GM06990 (cell line): Measurements from ENCODE around the gene CAV3.

ENCODE experiments used
- DNase-seq: peaks from one replicate; pipeline ENCODE4 v3.0.0-alpha.2; 2011; ENCODE audit not compliant: insufficient read length; ENCODE audit errors: extremely low read depth
- H3K27me3 ChIP-seq: replicated peaks from 2 replicates; pipeline ENCODE4 v1.6.0; 2011; ENCODE audit warnings: low read length; ENCODE audit not compliant: control insufficient read depth, insufficient read depth
- H3K36me3 ChIP-seq: 2 replicates; pipeline ENCODE4 v1.5.1; 2011; ENCODE audit warnings: low read length; ENCODE audit not compliant: control insufficient read depth, insufficient read depth
- H3K4me3 ChIP-seq: replicated peaks from 2 replicates; pipeline ENCODE4 v1.5.1; 2011; ENCODE audit warnings: low read depth, mild to moderate bottlenecking, control low read depth, low read length
- CTCF ChIP-seq: IDR thresholded peaks from 2 replicates; pipeline ENCODE4 v1.5.1; 2011; ENCODE audit warnings: low read length, control low read depth, mild to moderate bottlenecking, inconsistent platforms; ENCODE audit not compliant: insufficient read depth, poor library complexity, severe bottlenecking

CAV3 gene

DNA sequence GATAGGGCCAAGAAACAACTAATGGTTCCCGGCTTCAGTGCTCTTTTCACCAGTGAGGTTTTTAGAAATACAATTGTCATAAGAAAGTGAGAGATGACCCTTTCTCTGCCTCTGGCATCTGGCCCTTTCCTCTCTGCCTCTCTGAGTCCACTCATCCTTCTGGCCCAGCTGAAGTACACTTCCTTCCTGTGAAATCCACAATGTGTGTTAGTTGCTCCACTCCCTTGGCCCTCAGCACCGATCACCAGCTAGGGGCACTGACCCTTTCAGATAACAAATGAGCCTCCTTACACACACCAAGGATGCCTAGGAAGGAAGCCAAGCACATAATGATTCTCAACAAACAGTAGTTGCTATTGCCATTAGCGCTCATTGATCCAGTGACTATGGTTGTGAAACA lies 2.9 kb upstream of the CAV3 start:
- H3K36me3 ChIP-seq = no peaks in the 10 kb centered on the region
- no peak for TF ChIP-seq CTCF
- H3K27me3 ChIP-seq = no peaks in the 10 kb centered on the region; the same call in 1 of the 2 replicates
- no peak overlapping the region for H3K4me3 ChIP-seq
- DNase-seq = no peak

DNA sequence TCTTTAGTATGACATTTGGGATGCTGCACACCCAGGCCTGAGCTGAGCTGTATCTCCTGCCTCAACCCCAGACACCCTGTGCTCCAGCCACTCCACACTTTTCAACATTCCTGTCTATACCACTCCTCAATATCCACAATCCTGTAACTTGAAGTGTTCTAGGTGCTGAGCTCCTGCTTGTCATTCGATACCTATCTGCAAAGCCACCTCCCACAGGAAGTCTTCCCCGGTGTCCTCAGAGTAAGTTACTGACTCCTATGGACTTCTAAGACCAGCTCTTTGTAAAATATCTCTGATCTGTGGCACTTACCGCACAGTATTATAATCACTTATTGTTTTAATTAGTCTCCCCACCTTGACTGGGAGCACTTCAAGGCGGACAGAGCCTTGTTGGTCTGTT lies 1.2 kb upstream of the CAV3 start:
- no peak for TF ChIP-seq CTCF
- DNase-seq = no peak
- Histone ChIP-seq H3K4me3 (no peak overlapping the region), H3K27me3 (no peaks in the 10 kb centered on the region; the same call in 1 of the 2 replicates), H3K36me3 (no peaks in the 10 kb centered on the region)

DNA sequence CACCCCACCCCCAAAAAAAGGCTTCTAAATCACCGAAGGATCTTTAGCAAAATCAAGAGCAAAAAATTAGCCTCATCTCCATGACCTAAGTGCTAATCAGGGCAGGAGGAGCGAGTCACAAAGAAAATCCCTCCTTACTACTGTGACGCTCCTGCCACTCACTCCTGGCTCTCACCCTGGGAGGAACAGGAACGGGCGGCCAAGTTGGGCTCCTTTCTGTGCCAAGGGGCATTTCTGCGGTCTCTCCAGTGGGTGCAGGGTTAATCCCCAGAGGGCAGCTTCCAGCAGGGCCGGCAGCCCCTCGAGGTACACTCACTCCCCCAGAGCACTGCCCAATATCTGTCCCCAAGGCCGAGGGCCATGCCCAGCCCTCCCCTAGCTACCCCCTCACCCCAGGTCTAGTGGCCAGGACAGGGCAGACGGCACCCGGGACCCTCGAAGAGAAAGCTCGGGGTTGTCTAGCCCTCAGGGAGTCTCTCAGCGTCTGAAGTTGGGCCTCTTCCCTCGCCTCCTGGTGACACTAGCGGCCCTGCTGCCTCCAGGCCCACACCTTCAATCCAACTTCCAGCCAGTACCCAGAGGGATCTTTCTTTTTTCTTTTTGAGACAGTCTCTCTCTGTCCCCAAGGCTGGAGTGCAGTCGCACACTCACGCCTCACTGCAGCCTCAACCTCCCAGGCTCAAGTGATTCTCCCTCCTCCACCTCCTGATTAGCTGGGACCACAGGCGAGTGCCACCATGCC lies 706 bp downstream of the CAV3 start:
- Histone ChIP-seq H3K27me3 (no peaks in the 10 kb centered on the region; the same call in 1 of the 2 replicates), H3K36me3 (no peaks in the 10 kb centered on the region), H3K4me3 (no peak overlapping the region)
- TF ChIP-seq CTCF = no peak
- no peak for DNase-seq

DNA sequence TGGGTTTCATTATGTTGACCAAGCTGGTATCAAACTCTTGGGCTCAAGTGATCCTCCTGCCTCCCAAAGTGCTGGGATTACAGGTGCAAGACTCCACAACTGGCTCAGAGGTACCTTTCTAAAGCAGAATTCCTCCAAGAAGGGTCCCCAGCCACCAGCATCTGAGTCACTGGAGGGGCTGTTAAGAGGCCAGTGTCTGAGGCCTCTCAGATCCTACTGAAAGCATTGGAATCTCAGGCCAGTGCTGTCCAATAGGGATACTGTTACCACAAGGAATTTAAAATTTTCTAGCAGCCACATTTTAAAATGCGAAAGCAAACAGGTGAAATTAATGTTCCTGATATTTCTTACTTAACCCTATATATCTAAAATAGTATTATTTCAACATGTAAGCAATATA lies 1.3 kb downstream of the CAV3 start:
- Histone ChIP-seq H3K4me3 (no peak overlapping the region), H3K27me3 (no peaks in the 10 kb centered on the region; the same call in 1 of the 2 replicates), H3K36me3 (no peaks in the 10 kb centered on the region)
- no peak for DNase-seq
- TF ChIP-seq CTCF = no peak

GRCh38 chr3:8736436-8736835 lies 2.8 kb downstream of the CAV3 start:
- DNase-seq = no peak
- no peaks in the 10 kb centered on the region for H3K36me3 ChIP-seq
- no peaks in the 10 kb centered on the region; the same call in 1 of the 2 replicates for H3K27me3 ChIP-seq
- H3K4me3 ChIP-seq = no peak overlapping the region
- TF ChIP-seq CTCF = no peak
